ENCODE data around the gene MAMDC4. TPM values are rescaled to one million over a fixed set of nuclear protein-coding genes. Genes with fewer than 3 reads are reported as not detected.
A peak's percentile ranks its signal among the peaks of the same experiment; 100 is the strongest.
"Not testable (repeated sequence)": the region's sequence is repeated elsewhere in the genome, so short reads cannot be mapped to it uniquely, and the experiment has no call there.

Gene MAMDC4
- total RNA-seq, 1 experiment from 2014 or later: 17.3 TPM

DNA sequence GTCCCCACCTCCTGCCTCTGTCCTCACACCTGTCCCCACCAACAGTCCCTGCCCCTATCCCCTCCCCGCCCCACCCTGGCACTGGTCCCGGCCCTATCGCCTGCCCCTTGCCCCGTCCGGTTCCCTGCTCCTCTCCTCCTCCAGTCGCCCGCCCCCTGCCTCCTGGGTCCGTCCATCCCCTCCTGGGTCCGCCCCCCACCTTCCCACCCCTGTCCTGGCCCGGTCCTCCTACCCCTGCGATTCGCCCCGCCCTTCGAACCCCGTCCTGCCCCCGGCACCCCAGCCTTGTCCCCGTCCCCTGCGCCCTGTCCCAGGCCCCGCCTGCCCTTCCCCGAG, 13.6 kb downstream of the MAMDC4 start:
- ChIA-PET POLR2A (interaction anchor here (0.9 to 1.0 kb wide), 3 partner anchors 17 to 20 kb away, joined by 3 to 4 read pairs (median 4); partner anchors contain the start of gene TRAF2), CTCF (no interaction called here), RAD21 (ENCODE audit: low non-redundant PET in 1 of 2, low total read pairs in 2 of 2, uncharacterized antibody in 2 of 2, unreplicated experiment in 2 of 2) (no interaction called here)
- H3K27ac ChIP-seq (ENCODE audit: low read depth, low read length): peak overlapping the region; percentile 84
- TF ChIP-seq CEBPB (IDR thresholded peaks at IDR 0.05; ENCODE audit: low read depth) (no peak), EGR1 (IDR thresholded peaks at IDR 0.05; ENCODE audit: low read depth) (no peak), EZH2 (IDR thresholded peaks at IDR 0.05) (no peak), SRF (IDR thresholded peaks at IDR 0.05; ENCODE audit: low read depth) (no peak), SIN3A (IDR thresholded peaks at IDR 0.05; ENCODE audit: low read depth) (no peak), TCF7L2 (IDR thresholded peaks at IDR 0.05; ENCODE audit: borderline replicate concordance, extremely low read depth, insufficient read depth, insufficient read length) (no peak), POLR2AphosphoS5 (IDR thresholded peaks at IDR 0.05; ENCODE audit: low read depth, low read length) (no peak), POLR2A (IDR thresholded peaks at IDR 0.05; ENCODE audit: borderline replicate concordance, extremely low read depth, insufficient read depth, insufficient read length) (no peak), ZFX (IDR thresholded peaks at IDR 0.05) (no peak), ZNF274 (IDR thresholded peaks at IDR 0.05; ENCODE audit: low read depth, low read length) (no peak), SP1 (IDR thresholded peaks at IDR 0.05; ENCODE audit: low read depth) (no peak), EZH2phosphoT487 (IDR thresholded peaks at IDR 0.05; ENCODE audit: borderline replicate concordance) (no peak)
- TF ChIP-seq, protein P1, sequence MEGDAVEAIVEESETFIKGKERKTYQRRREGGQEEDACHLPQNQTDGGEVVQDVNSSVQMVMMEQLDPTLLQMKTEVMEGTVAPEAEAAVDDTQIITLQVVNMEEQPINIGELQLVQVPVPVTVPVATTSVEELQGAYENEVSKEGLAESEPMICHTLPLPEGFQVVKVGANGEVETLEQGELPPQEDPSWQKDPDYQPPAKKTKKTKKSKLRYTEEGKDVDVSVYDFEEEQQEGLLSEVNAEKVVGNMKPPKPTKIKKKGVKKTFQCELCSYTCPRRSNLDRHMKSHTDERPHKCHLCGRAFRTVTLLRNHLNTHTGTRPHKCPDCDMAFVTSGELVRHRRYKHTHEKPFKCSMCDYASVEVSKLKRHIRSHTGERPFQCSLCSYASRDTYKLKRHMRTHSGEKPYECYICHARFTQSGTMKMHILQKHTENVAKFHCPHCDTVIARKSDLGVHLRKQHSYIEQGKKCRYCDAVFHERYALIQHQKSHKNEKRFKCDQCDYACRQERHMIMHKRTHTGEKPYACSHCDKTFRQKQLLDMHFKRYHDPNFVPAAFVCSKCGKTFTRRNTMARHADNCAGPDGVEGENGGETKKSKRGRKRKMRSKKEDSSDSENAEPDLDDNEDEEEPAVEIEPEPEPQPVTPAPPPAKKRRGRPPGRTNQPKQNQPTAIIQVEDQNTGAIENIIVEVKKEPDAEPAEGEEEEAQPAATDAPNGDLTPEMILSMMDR (IDR thresholded peaks at IDR 0.05 in 2 of 3, conservative IDR thresholded peaks at IDR 0.05 in 1 of 3; ENCODE audit: borderline replicate concordance in 1 of 3, insufficient read depth in 1 of 3, low read depth in 2 of 3, low read length in 2 of 3): no peak
- TF ChIP-seq, protein P2, sequence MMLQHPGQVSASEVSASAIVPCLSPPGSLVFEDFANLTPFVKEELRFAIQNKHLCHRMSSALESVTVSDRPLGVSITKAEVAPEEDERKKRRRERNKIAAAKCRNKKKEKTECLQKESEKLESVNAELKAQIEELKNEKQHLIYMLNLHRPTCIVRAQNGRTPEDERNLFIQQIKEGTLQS (IDR thresholded peaks at IDR 0.05): no peak
- DNase-seq (ENCODE audit: low read depth, low spot score) (no peak), ATAC-seq (peak; percentile 43)
- no TSS peak for BruUV-seq (replicated peaks)
- H3K4me2 ChIP-seq (ENCODE audit: low read length): peak overlapping the region; percentile 79
- H3K79me2 ChIP-seq (ENCODE audit: insufficient read depth, low read length): peaks cover 31% of the 10 kb centered on the region
- intact Hi-C loops (cut with micrococcal nuclease): no loop called here
- no peaks in the 10 kb centered on the region for H3K27me3 ChIP-seq (ENCODE audit: insufficient read depth, low read length)
- H3K9me2 ChIP-seq (ENCODE audit: insufficient read depth): no peaks in the 10 kb centered on the region
- peak overlapping the region; percentile 77 to 80 for H3K4me3 ChIP-seq (replicated peaks in 1 of 2; ENCODE audit: low read depth in 1 of 2, low read length in 2 of 2)
- H3K9ac ChIP-seq (ENCODE audit: low read length): peak overlapping the region; percentile 84
- no peak overlapping the region for H2AFZ ChIP-seq (ENCODE audit: low read depth, low read length, poor library complexity, severe bottlenecking)
- H4K20me1 ChIP-seq (ENCODE audit: insufficient read depth): no peaks in the 10 kb centered on the region
- H3K9me3 ChIP-seq (ENCODE audit: control insufficient read depth in 1 of 2, insufficient read depth in 1 of 2, low read depth in 1 of 2, low read length in 2 of 2): no peaks in the 10 kb centered on the region; a peak in 1 of 4 replicates
- H3K4me1 ChIP-seq (ENCODE audit: control insufficient read depth in 1 of 2, insufficient read depth in 2 of 2, low read length in 2 of 2): peaks cover 4 to 13% of the 10 kb centered on the region in 2 experiments; a peak in 3 of 4 replicates
- H3K36me3 ChIP-seq (ENCODE audit: control insufficient read depth in 1 of 2, insufficient read depth in 2 of 2, low read length in 2 of 2): peaks cover 23 to 25% of the 10 kb centered on the region in 2 experiments; a peak in 3 of 4 replicates

DNA sequence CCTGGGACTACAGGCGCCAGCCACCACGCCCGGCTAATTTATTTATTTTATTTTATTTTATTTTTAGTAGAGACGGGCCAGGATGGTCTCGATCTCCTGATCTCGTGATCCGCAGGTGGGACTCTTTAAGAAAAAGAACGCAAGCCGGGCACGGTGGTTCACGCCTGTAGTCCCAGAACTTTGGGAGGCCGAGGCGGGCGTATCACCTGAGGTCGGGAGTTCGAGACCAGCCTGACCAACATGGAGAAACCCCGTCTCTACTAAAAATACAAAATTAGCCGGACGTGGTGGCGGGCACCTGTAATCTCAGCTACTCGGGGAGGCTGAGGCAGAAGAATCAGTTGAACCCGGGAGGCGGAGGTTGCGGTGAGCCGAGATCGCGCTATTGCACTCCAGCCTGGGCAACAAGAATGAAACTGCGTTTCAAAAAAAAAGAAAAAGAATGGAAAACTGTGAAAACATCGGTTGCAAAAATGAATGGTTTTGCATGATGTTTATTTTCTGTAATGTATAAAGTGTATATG, 14.8 kb downstream of the MAMDC4 start:
- H3K27ac ChIP-seq (ENCODE audit: low read depth, low read length): peak overlapping the region; percentile 84; the same call in 1 of the 2 replicates
- not testable (repeated sequence) for ATAC-seq

More for the DNA sequence above, 14.8 kb downstream of the MAMDC4 start:
- CTCF ChIA-PET; H3K27me3 ChIP-seq (ENCODE audit: insufficient read depth, low read length); DNase-seq (ENCODE audit: low read depth, low spot score); H3K9me2 ChIP-seq (ENCODE audit: insufficient read depth); RAD21 ChIA-PET (ENCODE audit: low non-redundant PET in 1 of 2, low total read pairs in 2 of 2, uncharacterized antibody in 2 of 2, unreplicated experiment in 2 of 2); H2AFZ ChIP-seq (ENCODE audit: low read depth, low read length, poor library complexity, severe bottlenecking); H3K9me3 ChIP-seq (ENCODE audit: control insufficient read depth in 1 of 2, insufficient read depth in 1 of 2, low read depth in 1 of 2, low read length in 2 of 2); H4K20me1 ChIP-seq (ENCODE audit: insufficient read depth); intact Hi-C loops (cut with micrococcal nuclease); BruUV-seq (replicated peaks); POLR2A ChIA-PET: not testable (repeated sequence)
- H3K36me3 ChIP-seq (ENCODE audit: control insufficient read depth in 1 of 2, insufficient read depth in 2 of 2, low read length in 2 of 2): peaks cover 19 to 24% of the 10 kb centered on the region in 2 experiments; a peak in 3 of 4 replicates
- peak overlapping the region; percentile 49 to 80 for H3K4me3 ChIP-seq (replicated peaks in 1 of 2; ENCODE audit: low read depth in 1 of 2, low read length in 2 of 2)
- peak overlapping the region; percentile 79 for H3K4me2 ChIP-seq (ENCODE audit: low read length)
- H3K79me2 ChIP-seq (ENCODE audit: insufficient read depth, low read length): peaks cover 31% of the 10 kb centered on the region
- peak overlapping the region; percentile 43; the same call in 1 of the 2 replicates for H3K9ac ChIP-seq (ENCODE audit: low read length)
- H3K4me1 ChIP-seq (ENCODE audit: control insufficient read depth in 1 of 2, insufficient read depth in 2 of 2, low read length in 2 of 2): peaks cover 4 to 13% of the 10 kb centered on the region in 2 experiments; a peak in 3 of 4 replicates
